GM18502 (cell line): ENCODE results near the gene KLHL30.
"Not testable (repeated sequence)": the region's sequence is repeated elsewhere in the genome, so short reads cannot be mapped to it uniquely, and the experiment has no call there.

Experiments used
- ATAC-seq: cut with Tn5 transposase; IDR thresholded peaks from one replicate; pipeline ENCODE4 v1.9.1; 2021; ENCODE audit warnings: mild to moderate bottlenecking; ENCODE audit not compliant: unreplicated experiment, poor library complexity

KLHL30 gene

DNA sequence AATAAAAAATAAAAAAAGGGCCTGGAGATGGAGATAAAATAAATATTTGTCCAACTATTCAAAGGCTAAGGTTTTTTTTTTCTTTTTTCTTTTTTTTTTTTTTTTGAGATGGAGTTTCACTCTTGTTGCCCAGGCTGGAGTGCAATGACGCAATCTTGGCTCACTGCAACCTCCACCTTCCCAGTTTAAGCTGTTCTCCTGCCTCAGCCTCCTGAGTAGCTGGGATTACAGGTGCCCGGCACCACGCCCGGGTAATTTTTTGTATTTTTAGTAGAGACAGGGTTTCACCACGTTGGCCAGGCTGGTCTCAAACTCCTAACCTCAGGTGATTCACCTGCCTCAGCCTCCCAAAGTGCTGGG is 32.6 kb downstream of the KLHL30 start:
- ATAC-seq, result not testable (repeated sequence)

DNA sequence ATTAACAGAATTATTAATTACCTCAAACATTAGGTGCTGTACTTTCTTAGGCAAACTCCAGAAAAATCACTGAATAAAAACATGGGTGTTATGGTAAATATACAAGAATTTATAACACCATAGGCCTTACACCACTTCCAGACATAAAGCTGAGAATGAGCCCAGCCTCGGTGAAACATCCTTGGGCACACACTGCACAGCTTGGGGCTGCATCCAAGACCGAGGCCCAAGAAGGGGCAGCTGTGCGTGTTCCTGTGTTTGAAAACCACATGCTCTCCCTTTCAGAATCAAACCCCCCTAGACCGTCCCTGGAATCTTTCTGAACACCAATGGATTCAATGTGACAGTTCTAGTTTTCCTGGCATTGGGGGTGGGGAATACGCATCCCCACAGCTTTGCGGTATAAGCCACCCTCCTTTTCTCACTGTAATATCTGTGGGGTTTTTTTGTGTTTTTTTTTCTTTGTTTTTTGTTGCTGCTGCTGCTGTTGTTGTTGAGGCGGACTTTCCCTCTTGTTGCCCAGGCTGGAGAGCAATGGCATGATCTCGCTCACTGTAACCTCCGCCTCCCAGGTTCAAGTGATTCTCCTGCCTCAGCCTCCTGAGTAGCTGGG is 33.2 kb downstream of the KLHL30 start:
- ATAC-seq, result no peak

DNA sequence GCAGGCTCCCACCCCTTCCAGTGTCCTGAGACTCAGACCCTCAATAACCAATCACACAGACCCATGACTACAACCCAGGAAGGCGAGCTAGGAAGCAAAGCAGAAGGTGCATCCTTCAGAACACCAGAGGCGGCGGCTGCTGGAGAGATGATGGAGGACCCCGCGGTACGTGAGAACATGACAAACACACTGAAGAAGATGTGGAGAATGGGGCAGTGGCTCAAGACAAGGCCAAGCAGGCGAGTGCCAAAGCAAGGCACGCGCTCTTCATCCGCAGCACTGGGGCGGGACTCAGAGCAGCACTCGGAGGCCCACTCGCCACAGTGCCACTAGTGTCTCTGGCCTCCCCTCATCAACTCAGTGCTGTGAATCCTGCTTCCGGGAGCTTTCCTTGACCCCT is 34.0 kb downstream of the KLHL30 start:
- no peak for ATAC-seq

DNA sequence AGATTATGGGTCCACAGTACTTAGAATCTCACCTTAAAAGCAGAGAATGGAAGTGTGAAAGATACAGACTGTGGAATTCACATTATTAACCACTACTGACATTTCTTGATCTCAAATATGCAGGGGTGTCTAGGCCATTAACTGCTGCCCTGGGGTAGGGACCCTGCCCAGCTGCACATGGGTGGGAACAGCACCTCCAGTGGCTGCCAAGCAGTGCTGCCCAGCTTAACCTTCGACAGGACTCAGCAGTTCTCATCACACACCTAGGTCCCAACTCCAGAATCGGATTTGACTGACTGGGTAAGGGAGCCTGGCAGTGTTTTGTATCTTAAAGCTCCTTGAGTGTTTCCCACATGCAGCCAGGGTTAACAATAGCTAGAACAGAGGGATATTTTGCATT is 35.2 kb downstream of the KLHL30 start:
- ATAC-seq, result no peak

DNA sequence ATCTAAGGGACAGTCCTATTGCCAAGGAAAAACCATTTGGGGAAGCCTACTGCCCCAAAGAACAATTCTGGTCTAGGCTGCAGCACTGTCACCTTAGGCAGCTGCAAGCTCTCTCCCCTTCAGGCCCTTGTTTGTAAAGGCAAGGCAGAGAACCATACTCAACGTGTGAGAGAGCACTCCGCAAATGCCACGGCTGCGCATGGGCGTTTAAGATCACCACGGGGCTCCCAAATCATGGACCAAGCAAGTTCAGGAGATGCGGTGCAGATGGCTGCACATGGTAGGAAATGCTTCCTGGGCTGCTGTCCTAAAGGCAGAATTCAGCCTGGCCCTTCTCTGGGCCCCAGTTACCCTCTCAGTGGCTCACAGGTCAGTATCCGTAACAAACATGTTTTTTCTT is 35.8 kb downstream of the KLHL30 start:
- no peak for ATAC-seq

DNA sequence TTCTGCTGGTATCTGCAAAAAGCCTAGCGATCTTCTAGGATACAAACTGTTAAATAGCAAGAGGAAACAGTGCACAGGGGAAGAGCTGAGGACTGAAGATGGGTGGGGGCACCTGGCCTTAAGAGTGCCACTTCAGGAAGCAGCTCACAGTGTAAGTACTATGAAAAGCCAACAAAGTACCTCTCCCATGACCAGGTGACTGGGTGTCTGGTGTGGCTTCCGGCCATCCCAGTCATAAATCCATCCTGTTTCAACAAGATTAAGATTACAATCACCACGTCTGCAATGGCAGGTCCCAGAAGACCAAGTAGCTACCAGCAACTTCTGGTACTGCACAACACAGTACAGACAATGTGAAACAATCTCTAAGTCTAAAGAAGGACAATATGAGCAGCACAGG is 36.2 kb downstream of the KLHL30 start:
- no peak for ATAC-seq

DNA sequence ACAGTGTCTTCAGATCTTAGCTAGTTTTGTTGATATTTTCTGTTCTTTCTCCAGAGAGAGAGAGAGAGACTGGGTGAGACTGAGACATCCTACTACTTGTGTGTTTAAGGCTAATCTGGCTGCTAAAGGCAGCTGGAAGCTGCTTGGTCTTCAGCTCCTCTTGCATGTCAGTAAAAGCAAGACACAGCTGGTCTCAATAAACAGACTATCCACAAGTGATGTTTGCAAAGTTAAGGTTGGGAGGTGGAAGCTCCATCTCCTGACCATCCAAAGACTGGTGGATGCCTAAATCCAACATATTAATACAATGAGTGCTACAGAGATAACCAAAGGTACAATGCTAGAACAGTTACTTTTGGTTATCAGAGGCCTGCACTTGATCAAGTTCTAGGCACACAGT is 38.1 kb downstream of the KLHL30 start:
- no peak for ATAC-seq

DNA sequence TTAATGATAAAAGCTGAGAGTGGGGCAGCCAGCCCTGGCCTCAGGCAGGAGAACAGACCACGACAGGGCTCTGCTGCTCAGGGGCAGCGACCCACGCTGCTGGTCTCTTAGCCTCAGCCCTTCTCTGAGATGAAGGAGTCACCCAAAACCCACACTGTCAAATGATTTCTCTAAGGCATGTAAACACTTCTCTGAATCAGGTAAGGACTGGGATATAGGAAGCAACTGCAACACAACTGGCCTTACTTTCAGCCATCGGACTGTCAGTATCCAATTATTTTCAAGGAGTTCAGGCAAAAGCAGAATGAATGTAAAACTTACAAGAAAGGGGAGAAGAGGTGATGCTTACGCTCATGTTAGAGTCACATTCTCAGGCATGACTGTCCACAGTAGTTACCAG is 42.1 kb downstream of the KLHL30 start:
- ATAC-seq, result no peak

DNA sequence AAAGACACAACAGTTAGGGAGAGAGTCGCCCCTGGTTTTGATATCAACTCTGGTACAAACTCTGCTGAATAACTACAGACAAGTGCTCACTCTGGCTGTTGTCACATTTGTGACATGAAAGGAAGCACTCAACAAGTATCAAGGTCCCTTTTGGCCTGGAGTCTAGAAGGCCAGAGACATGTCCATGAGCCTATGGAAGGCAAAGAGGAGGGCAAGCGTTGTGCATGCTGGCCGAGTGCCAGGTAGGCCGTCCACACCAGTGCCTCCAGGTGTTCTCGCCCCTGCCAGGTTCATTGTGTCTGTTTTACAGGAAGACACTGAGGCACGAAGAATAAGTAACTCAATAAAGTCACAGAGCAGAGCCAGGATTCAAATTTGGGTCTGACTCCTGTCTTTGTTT is 43.9 kb downstream of the KLHL30 start:
- ATAC-seq, result no peak

DNA sequence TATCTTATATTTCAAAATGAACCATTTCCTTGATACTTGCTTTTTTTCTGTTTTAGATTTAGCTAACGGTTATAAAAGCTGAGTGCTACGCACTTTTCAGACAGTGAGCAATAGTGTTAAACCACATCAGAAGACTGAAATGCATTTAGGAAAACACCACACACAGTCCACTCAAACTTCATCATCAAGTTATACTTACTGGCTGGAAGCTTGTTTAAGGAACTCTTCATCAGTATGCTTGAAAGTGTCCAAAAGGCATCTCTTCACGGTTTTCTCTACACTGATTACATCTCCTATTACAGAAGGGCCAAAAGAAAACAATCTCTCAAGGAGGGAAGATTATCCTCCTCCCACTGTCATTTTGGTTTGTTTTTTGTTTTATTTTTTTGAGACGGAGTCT is 45.4 kb downstream of the KLHL30 start:
- ATAC-seq, result no peak

DNA sequence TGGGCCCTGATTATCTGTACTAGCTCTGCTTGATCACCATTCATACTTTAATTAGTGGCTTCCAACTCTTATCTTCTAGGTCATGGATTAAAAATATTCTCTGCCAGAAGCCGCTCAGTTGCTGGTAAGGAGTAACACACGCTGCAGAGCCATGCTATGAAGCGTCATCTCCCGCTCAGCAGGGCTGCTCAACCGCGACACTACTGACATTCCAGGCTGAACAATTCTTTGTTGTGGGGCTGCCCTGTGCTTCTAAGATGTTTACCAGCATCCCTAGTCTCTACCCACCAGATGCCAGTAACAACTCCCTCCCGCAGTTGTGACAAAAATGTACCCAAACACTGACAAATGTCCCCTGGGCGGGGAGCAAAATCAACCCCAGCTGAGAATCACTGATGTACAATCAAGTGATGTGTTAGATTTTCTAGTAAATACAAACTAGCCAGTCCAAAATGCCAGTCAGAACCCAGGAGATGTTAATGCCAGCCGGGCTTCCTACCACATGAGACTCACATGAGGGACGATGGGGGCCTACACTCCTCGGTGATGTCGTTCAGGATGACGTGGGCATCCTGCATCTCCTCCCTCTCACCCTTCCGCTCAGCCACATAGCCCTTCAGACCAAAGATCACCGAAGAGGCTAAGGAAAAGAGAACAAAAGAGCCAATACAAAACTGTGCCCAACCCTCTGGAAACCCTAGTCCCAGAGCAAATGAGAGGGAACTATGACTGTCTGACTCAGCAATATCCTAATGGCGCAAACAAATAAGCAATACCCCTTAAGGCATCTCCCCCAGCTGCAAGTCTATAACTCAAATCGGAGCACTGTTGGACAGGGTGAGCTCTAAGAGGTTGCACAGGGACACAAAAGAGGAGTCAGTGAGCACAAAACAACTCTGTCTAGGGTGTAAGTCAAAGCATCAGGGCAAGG is 49.4 kb downstream of the KLHL30 start:
- ATAC-seq, result no peak

DNA sequence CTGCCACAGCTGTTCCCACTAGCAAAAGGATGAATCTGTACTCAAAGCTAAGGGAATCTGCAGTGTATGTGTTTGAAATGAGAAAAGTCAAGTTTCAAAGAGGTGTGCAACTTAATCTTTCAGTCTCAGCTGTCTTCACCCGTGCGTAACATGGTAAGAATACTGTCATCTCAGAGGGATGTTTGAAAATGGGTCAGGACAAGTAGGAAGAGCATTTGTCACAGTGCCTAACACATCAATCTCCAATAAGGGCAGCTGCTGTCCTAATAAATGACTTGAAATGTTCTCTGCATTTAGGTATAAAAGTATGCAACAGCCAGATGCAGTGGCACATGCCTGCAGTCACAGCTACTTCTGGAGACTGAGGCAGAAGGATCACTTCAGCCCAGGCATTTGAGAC is 52.0 kb downstream of the KLHL30 start:
- no peak for ATAC-seq
